Measurements from ENCODE around the gene ZC3H15. TPM values are rescaled to one million over a fixed set of nuclear protein-coding genes. Genes with fewer than 3 reads are reported as not detected.

The ZC3H15 gene
- total RNA-seq, 1 experiment from 2014 or later = 82.9 TPM

- H3K9me3 ChIP-seq = peaks cover 5% of the 10 kb centered on the region; the same call in 1 of the 2 replicates
- H3K27me3 ChIP-seq = no peaks in the 10 kb centered on the region; the same call in 1 of the 2 replicates
- no peak for DNase-seq
- no peaks in the 10 kb centered on the region for H3K36me3 ChIP-seq
- no peak overlapping the region for H3K4me3 ChIP-seq
Measured at GRCh38 chr2:186558512-186559276, 72.6 kb downstream of the ZC3H15 start.

Other genes starting within 250 kb of the ZC3H15 start
- gene ITGAV, start 103.8 kb downstream of the ZC3H15 start, total RNA-seq (2014; rRNA removed; shearing (Covaris generic); ENCODE audit: low replicate concordance) = 41.3 and 50.8 TPM in 2 replicates
- gene FAM171B, start 207.8 kb downstream of the ZC3H15 start, total RNA-seq (2014; rRNA removed; shearing (Covaris generic); ENCODE audit: low replicate concordance) = 3.2 and 6.0 TPM in 2 replicates

Data from MG63 (cell line).